GM18519 (cell line): ENCODE measurements around the gene HPCAL4.

Source experiments
- ATAC-seq: cut with Tn5 transposase; IDR thresholded peaks from one replicate; pipeline ENCODE4 v1.9.1; 2021; ENCODE audit warnings: mild to moderate bottlenecking, moderate library complexity; ENCODE audit not compliant: unreplicated experiment, low FRiP score

The HPCAL4 gene

DNA sequence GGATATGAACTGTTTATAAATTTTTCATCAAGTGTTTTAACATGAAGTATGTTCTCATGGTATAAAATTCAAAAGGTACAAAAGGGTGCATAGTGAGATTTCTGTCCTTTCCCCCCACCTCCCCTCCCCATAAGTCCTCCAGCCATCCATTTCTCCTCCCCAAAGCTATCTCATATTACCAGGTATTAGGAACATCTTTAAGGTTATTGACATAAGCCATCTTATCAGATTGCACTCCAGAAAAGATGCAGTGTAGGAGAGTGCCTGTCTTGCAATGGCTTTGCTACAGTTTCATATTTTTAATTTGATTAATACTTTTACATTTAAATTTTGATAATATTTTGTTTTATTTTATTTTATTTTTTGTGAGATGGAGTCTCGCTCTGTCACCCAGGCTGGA is 13.5 kb upstream of the HPCAL4 start:
- ATAC-seq: no peak

DNA sequence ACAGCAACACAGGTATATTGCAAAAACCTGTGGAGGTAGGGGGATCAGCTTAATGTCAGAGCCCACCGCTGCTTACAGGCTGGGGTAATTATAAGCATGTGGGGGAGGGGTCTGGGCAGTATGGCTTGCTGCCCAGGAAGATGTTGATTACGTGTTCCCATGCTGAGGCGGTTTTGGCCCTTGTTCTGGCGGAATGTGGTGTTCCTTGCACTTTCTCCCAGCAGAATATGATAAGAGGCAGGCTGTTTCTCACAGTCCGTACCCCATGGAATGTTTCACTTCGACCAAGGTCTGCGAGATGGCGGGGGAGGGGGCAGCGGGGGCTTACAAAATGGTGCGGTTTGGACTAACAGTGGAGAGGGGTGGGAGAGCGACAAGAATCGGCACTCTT is 9.8 kb upstream of the HPCAL4 start:
- no peak for ATAC-seq

DNA sequence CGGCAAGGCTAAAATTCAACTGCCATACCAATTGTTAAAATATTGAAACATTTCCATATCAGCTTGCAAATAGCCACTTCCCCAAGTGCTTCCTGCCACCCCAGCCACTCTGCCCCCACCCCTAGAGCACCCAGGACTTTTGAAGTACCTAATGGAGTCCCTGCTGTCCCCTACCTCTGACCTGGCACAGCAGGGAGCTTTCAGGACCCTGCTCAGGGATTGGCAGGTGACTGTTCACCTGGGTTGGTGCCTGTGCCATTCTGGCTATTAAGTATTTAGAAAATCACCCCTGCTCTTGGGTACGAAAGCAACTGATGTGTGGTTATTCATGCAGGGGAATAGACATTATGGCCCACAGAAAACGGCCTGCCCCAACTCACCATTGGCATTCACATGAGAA is 9.1 kb upstream of the HPCAL4 start:
- ATAC-seq: no peak

DNA sequence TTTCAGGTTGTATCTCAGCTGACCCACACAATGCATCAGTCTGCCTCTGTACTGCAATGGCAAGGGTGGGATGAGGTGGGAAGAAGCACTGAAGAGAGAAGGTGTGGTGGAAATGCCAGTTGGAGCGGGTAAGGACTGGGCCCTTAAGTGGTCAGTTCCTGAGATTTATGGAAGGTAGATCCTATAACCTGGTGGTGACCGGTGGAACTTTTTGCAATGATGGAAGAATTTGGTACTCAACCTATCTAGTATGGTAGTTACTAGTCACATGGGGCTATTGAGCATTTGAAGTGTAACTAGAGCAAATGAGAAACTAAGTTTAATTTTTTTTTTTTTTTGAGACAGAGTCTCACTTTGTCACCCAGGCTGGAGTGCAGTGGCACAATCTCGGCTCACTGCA is 8.2 kb upstream of the HPCAL4 start:
- no peak for ATAC-seq

DNA sequence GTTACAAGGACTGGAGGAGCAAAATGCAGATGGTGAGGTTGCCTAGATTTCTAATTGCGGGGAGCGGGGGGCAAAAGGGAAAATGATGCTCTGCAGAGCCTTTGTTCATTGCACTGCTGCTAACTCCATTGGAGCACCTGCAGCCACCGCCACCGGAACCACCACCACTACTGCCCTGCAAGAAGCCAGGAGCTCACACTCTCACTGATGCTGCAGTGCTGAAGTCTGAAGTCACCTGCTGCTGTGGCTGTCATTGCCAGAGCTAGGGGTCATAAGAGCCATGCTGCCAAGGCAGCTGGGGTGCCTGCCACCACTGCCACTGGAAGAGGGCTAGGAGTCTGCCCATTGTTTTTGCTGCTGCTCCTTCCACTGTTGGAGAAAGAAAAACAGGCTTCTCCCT is 7.3 kb upstream of the HPCAL4 start:
- no peak for ATAC-seq

DNA sequence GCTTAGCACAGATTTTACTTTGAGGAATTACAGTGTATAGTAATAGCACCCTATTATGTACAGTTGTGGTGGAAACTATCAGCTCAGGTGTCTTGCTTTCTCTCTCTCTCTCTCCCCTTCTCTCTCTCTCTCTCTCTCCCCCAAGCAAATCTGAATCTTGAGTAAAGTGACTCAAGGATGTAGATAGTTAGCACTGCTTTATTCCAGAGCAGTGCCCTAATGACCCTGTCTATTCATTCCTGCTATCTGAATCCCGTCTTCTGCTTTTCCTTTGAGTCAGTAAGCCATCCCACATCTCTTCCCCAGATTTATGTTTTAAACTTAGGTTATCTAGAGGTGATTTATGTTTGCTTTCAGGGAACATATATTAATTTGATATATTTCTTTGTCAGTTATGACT is 5.2 kb upstream of the HPCAL4 start:
- no peak for ATAC-seq

DNA sequence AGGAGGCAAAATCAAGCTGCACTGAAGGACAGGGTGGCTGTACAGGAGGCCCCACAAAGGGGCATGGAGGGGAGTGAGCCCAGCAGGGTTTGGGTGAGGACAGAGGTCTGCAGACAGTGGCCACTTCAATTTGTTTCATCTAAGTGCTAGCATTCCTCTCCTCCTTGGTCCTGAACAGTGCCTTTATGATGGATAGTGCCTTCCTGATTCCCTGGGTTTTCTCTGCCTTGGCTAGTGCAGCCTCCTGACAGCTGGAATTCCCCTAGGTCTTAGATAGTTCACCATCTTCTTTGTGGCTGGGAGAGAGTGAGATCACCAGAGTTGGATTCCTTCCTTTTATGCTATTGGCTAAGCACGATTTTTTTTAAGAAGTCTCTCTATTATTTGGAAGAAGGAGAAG is 3.8 kb upstream of the HPCAL4 start:
- no peak for ATAC-seq

DNA sequence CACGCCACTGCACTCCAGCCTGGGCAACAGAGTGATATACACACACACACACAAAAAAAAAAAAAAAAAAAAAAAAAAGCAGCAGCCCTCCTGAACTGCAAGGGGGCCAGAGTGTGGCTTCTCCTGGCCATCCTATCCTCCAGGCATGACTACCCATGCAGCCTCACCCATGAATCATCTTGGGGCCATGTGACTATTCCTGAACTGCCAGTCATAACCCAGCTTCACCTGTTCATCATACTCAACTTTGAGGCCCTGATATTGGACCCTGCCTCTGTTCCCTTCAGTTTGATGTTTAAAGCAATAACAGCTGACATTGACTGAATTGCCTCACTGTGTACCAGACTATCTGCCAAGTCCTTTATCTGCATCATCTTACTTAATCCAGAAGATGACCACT is 2.8 kb upstream of the HPCAL4 start:
- no peak for ATAC-seq

DNA sequence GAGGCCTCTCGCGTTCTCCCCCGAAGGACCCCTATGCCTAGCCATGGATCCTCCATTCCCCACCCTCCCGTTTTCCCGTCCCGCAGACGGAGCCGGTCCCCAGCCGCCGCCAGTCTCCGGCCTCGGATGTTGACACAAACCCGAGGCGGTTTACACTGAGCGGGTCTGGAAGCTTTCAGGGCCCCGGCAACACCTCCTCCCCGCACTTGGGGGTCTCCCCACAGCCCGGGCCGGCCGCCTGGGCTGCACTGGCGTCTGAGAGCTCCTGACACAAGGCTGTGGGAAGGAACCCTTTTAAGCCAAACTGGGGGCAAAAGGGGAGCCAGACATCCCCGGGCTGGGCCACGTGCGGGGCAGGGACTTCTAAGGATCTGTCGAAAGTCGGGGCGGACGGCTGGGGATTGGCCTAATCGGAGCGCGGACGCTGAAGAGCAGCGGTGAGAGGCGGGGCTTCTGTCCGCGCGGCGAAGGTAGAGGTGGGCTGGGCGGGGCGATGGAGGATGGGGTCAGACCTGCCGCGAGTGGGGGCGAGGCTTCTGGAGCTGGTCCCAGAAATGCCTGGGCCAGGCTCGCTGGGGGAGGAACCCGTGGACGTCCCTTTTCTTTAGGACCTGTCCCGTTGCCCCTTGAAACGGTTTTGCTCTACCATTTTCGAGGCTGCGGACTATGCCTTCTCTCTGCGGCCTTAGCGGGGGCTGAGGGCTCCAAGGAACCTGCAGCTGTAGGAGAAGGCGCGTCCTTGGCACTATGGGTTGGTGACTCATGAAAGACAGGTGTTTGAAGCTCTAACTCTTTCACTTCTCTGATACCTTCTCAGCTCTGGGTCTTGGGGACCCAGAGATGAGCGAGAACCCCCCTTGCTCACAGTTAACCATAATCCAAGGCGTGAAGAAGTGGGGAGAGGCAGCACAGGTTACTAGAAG is 1.2 kb upstream of the HPCAL4 start:
- ATAC-seq: no peak

DNA sequence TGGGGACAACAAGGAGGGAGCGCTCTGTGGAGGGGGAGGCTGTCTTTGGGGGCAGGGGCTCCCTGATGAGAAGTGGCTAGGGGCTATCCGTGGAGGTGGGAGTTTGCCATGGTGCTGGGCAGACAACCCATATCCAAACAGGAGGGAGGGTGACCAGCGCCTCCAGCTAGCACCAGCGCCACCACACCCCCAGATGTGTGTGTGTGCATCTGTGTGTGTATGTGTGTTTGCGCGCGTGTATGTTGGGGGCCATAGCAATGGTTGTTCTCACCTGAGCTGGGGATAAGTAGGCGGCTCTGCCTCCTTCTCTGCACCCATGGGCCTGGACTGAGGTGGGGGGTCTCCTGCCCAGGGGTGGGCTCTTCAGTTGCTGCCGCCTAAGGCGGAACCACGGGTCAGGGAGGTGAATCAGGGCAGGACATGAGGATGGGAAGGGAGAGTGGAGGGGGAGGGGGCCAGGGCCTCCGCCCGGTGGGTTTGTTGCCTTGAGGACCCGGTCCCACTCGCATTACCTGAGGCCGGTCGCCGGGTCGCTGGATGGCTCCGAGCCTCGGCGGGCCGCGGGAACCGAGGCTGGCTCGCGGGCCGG is 345 bp downstream of the HPCAL4 start:
- ATAC-seq: no peak

DNA sequence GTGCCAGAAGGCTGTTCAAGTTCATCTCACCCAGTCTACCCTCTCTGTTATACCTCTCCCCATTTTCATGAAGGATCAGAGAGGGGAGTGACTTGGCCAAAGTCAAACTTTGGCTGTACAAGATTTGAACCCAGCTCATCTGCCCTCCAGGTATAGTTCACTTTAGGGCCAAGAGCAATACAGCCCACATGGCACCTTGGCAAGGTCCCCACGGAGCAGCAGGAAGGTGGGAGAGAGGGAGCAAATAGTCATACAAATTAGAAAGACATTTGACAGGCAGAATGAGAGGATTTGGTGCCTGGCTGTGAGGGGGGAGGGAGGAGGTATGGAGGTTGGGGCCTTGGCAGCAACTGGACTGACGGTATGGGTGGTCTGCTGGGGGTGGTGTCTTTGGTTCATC is 1.0 kb downstream of the HPCAL4 start:
- ATAC-seq: no peak

DNA sequence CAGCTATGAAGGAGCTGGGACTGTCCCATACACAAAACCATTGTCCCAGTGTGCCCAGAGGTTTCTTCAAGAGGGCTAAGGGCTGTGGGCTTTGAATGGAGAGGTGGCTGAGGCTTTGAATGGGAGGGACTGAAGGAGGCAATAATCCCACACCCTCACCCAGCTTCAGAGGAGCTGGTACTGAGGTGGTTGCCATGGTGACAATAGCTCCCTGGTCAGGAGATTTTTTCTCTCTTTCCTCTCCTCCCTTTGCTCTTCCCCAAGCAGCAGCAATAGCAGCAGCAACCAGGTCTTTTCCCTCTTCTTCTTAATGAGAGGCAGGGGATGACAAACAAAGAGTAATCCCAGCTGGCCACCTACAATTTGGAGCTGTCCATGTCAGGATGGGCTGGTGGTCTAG is 1.6 kb downstream of the HPCAL4 start:
- ATAC-seq: no peak

DNA sequence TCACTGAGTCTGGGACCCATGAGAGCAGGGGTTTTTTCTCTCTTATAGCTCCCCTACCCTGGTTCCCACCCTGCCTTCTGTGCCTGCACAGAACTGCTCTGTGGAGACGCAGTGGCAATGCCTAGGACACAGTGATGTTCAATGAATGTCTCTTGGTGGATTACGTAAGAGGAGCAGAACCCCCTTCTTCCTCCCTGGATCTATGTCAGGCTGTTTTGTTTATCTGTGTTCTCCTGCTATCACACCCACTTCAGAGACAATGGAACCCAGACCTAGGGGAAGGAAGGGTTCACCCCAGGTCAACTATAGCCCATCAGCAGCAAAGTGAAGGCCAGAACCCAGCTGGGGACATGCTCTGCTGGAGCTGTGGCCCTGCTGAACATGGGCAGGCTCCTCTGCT is 2.0 kb downstream of the HPCAL4 start:
- ATAC-seq: no peak

DNA sequence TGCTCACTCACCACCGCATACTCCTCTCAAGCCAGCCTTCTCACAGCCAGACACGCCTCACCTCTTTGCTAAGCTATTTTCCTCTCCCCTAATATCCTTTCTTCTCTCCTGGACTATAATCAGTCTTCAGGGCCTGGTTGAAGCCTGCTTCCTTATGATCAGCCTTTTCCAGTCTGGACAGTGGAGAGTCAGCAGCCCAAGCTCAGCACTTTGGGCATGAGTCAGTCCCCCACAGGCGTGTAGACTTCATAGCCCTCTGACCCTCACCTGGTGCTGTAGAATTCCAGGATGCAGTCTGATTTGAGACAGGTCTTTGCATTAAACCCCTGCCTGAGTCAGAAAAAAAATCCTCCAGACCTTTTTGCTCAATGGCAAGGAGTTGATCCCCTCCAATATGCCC is 2.5 kb downstream of the HPCAL4 start:
- ATAC-seq: no peak

DNA sequence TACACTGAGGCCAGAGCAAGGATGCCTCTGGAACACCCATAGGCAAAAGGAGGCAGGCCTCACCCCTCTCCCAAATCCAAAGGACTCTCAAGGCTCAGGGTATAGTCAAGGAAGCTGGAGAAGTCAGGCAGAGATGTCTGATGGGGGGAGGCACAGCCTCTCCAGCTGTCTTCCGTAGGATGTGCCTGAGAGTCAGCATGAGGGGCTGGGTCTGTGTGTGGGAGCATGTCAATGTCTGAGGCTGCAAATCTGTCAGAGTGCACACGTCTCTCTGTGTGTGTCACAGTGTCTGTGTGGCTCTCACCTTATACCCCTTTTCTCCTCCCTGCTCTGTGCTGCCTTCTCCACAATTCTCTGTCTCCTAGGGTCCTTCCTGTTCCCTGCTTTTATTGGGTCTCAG is 4.0 kb downstream of the HPCAL4 start:
- no peak for ATAC-seq

DNA sequence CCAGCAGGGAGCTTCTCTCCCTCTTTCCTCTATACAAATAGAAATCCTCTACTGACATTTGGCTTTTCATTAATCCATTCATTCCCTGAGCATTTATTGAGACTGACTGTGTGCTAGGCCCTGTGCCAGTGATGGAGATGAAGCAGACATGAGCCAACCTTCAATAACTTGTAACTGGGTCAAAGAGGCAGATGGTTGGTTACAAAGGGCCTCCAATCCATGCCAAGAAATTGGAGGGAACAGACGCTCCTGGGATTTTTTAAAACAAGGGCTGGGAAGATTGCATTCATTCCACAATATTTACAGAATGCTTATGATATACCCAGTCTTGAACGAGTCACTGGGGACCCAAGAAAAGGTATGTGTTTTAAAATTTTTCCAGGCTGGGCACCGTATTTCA is 6.2 kb downstream of the HPCAL4 start:
- ATAC-seq: no peak

DNA sequence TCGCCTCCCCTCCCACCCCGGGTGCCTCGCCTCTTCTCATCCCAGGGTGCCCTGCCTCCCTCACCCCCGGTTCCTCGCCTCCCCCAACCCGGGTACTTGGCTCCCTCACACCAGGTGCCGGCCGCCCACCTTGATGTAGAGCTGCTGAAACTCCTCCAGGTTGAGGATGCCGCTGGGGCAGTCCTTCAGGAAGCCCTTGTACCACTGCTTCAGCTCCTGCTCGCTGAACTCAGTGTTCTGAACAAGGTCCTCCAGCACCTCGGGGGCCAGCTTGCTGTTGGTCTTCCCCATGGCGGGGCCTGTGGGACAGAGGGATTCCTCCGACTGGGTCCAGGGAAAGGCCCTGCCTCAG is 6.9 kb downstream of the HPCAL4 start:
- no peak for ATAC-seq

DNA sequence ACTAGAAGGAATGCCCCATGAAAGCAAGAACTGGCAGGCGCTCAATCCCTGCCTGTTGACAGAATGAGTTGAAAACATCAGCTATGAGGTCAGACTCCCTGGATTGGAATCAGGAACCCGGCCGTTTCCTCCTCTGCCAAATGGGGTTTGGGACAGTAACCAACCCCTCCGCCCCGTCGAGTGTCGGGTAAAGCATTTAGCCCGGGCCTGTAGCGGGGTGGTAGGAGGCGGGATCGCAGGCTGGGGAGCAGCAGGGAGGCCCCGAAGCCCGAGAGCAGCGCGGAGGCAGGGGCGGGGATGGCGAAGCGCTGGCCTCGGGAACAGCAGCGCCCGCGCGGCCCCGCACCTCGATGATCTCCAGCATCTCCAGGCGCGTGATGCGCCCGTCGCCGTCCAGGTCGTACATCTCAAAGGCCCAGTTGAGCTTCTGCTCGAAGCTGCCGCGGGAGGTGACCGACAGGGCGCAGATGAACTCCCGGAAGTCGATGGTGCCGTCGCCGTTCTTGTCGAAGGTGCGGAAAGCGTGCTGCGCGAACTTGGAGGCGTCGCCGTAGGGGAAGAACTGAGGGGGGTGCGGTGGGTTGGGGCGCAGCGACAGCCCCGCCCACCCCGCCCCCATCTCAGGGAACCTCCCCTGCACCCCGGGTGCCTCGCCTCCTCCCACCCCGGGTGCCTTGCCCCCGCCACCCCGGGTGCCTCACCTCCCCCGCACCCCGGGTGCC is 7.5 kb downstream of the HPCAL4 start:
- no peak for ATAC-seq

DNA sequence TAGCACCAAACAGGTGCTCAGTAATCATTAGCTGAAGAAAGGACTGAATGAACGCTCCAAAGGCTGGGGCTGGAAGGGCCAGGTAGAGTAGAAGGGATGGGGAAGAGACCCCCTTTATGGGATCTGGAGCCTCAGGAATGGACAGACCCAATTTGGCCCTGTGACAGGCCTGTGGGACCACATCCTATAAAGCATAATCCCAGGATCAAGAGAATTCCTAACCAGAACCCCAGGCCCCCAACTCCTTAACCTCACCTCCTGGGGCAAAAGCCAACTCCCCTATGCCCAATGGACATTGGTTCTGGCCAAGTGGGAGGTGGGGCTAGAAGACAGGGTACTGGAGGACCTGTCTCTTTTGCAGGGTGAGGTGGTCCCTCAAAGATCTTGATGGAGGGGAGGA is 9.2 kb downstream of the HPCAL4 start:
- ATAC-seq: no peak

DNA sequence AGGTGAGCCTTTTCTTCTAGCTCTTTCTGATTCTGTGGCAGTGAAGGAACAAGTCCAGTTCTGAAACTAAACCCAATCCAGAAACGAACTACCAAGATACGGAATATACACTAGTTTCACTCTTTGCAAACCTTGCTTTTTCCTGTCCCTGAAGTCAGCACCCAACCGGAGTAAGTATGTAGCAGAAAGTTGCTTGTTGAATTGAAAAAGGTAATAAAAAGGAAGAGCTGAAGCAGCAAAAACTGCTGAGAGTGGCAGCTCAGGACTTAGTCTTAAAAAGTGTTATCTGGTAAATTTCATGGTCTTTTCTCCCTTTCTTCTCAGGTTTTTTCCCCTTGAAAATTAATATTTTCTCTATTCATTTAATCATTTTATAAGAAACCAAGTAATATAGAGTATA is 9.9 kb downstream of the HPCAL4 start:
- no peak for ATAC-seq

DNA sequence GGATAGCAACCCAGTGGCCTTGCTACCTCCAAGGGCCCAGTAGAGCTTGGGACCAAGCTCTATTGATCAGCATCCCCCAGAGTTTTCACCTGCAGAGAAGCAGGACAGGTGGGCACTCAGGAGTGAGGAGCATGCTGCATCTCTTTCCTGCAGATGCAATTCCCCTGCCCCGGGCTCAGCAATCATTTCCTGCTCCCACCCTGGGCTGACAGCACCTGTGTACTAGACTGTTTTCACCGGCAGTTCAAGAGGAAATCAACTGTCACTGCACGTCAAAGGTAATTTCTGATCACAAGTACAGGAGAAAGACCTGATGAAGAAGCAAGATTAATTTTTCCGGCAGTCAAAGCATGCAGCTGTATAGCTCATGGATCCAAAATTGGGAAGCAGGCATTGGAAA is 10.5 kb downstream of the HPCAL4 start:
- no peak for ATAC-seq

DNA sequence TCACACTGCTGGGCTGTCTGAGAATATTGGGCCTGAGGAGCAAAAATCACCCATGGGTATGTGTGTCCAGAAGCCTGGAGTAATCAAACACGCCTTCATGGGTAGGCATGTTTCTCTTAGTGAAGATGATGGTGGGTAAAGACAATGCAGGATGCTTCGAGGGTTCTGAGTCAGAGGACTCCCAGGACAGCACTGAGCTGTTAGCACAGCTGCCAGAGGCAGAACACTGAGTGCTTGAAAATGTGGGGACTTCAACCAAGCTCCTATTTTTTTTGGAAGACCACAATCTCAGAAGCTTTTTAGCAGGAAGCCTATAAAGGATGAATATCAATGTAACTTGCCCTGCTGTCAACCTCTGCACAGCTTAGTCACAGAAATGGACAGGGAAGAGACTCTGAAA is 11.4 kb downstream of the HPCAL4 start:
- no peak for ATAC-seq
